Measurements from ENCODE around the gene ZNF511. TPM values are rescaled to one million over a fixed set of nuclear protein-coding genes. Genes with fewer than 3 reads are reported as not detected.
A peak's percentile ranks its signal among the peaks of the same experiment; 100 is the strongest.

ZNF511 gene
- total and polyA plus RNA-seq, 4 donors: 18.2 to 39.6 (median 32.0) TPM

DNA sequence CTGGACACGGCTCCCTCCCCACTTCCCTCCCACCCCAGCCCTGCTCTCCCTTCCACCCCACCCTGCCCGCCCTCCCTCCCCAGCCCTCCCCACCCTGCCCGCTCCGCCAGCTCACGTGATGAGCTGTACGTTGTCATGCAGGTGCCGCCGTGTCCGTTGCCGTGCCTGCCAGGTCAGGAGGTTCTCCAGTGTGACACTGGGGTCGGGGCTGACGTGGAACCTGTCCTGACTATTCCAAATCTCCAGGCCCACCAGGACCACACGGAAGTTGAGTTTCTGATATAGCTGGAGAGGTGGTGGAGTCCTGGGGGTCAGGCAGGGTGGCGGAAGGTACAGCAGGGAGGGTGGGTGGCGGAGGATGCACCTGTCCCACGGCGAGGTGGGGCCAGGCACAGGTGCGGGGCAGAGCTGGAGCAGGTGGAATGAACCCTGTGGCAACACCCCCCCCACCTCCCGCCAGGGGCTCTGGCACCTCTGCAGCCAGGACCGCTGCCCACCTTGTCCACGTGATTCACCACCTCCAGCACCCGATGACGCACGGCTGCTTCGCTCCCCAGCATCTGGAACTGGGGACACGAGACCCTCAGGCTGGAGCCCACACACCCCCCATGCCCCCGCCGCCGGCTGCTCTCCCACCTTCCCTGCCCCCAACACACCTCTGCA is 36.3 kb upstream of the ZNF511 start:
- Histone ChIP-seq H3K36me3 (ENCODE audit: control insufficient read depth in 1 of 2, insufficient read depth in 2 of 2, low read length in 1 of 2) (no peaks in the 10 kb centered on the region), H3K27me3 (ENCODE audit: control insufficient read depth in 1 of 2, insufficient read depth in 2 of 2, low read length in 1 of 2) (no peaks in the 10 kb centered on the region), H3K9me3 (ENCODE audit: control insufficient read depth, low read length) (no peaks in the 10 kb centered on the region), H3K27ac (ENCODE audit: low read depth in 1 of 2, low read length in 2 of 2) (no peak overlapping the region), H3K4me1 (ENCODE audit: control insufficient read depth in 1 of 2, insufficient read depth in 2 of 2, low read length in 2 of 2) (no peaks in the 10 kb centered on the region), H3K4me3 (ENCODE audit: low read length in 2 of 2) (no peak overlapping the region)
- 89 to 91% methylated on average over 28 to 29 of the region's 29 CpGs for WGBS, 2 donors
- DNase-seq (no peak), ATAC-seq (ENCODE audit: low FRiP score) (no peak)
- intact Hi-C loops (cut with DNase I): no loop called here

- H3K27me3 ChIP-seq (ENCODE audit: control insufficient read depth in 1 of 2, insufficient read depth in 2 of 2, low read length in 1 of 2): no peaks in the 10 kb centered on the region
- H3K4me3 ChIP-seq (ENCODE audit: low read length in 2 of 2): no peak overlapping the region
- WGBS, 2 donors: 89 to 91% methylated on average over 25 of the region's 25 CpGs
- no peaks in the 10 kb centered on the region for H3K9me3 ChIP-seq (ENCODE audit: control insufficient read depth, low read length)
- DNase-seq (no peak), ATAC-seq (ENCODE audit: low FRiP score) (no peak)
- no peak overlapping the region for H3K27ac ChIP-seq (ENCODE audit: low read depth in 1 of 2, low read length in 2 of 2)
- no peaks in the 10 kb centered on the region for H3K4me1 ChIP-seq (ENCODE audit: control insufficient read depth in 1 of 2, insufficient read depth in 2 of 2, low read length in 2 of 2)
- no peaks in the 10 kb centered on the region for H3K36me3 ChIP-seq (ENCODE audit: control insufficient read depth in 1 of 2, insufficient read depth in 2 of 2, low read length in 1 of 2)
- intact Hi-C loops (cut with DNase I): no loop called here
These were observed 35.7 kb upstream of the ZNF511 start for GRCh38 chr10:133272964-133273420.

GRCh38 chr10:133273534-133274143 is 35.1 kb upstream of the ZNF511 start:
- DNase-seq (no peak), ATAC-seq (ENCODE audit: low FRiP score) (no peak)
- no peaks in the 10 kb centered on the region for H3K4me1 ChIP-seq (ENCODE audit: control insufficient read depth in 1 of 2, insufficient read depth in 2 of 2, low read length in 2 of 2)
- intact Hi-C loops (cut with DNase I): no loop called here
- no peak overlapping the region for H3K4me3 ChIP-seq (ENCODE audit: low read length in 2 of 2)
- H3K36me3 ChIP-seq (ENCODE audit: control insufficient read depth in 1 of 2, insufficient read depth in 2 of 2, low read length in 1 of 2): no peaks in the 10 kb centered on the region
- no peaks in the 10 kb centered on the region for H3K9me3 ChIP-seq (ENCODE audit: control insufficient read depth, low read length)
- 89% methylated on average over 28 of the region's 28 CpGs for WGBS, 2 donors
- no peaks in the 10 kb centered on the region for H3K27me3 ChIP-seq (ENCODE audit: control insufficient read depth in 1 of 2, insufficient read depth in 2 of 2, low read length in 1 of 2)
- H3K27ac ChIP-seq (ENCODE audit: low read depth in 1 of 2, low read length in 2 of 2): no peak overlapping the region

- no peak for ATAC-seq (ENCODE audit: low FRiP score)
- Histone ChIP-seq H3K4me1 (ENCODE audit: control insufficient read depth in 1 of 2, insufficient read depth in 2 of 2, low read length in 2 of 2) (no peaks in the 10 kb centered on the region), H3K36me3 (ENCODE audit: control insufficient read depth in 1 of 2, insufficient read depth in 2 of 2, low read length in 1 of 2) (peaks cover 0 to 3% of the 10 kb centered on the region in 2 donors), H3K9me3 (ENCODE audit: control insufficient read depth, low read length) (no peaks in the 10 kb centered on the region), H3K4me3 (ENCODE audit: low read length in 2 of 2) (no peak overlapping the region), H3K27ac (ENCODE audit: low read depth in 1 of 2, low read length in 2 of 2) (no peak overlapping the region), H3K27me3 (ENCODE audit: control insufficient read depth in 1 of 2, insufficient read depth in 2 of 2, low read length in 1 of 2) (no peaks in the 10 kb centered on the region)
- DNase-seq: no peak
- 53 to 54% methylated on average over 26 of the region's 26 CpGs for WGBS, 2 donors
- intact Hi-C loops (cut with DNase I): no loop called here
These were observed 33.7 kb upstream of the ZNF511 start for GRCh38 chr10:133274751-133275683.

GRCh38 chr10:133275684-133276092 is 33.0 kb upstream of the ZNF511 start:
- Histone ChIP-seq H3K9me3 (ENCODE audit: control insufficient read depth, low read length) (no peaks in the 10 kb centered on the region), H3K36me3 (ENCODE audit: control insufficient read depth in 1 of 2, insufficient read depth in 2 of 2, low read length in 1 of 2) (peaks cover 0 to 3% of the 10 kb centered on the region in 2 donors), H3K27me3 (ENCODE audit: control insufficient read depth in 1 of 2, insufficient read depth in 2 of 2, low read length in 1 of 2) (no peaks in the 10 kb centered on the region), H3K27ac (ENCODE audit: low read depth in 1 of 2, low read length in 2 of 2) (no peak overlapping the region), H3K4me1 (ENCODE audit: control insufficient read depth in 1 of 2, insufficient read depth in 2 of 2, low read length in 2 of 2) (no peaks in the 10 kb centered on the region), H3K4me3 (ENCODE audit: low read length in 2 of 2) (no peak overlapping the region)
- intact Hi-C loops (cut with DNase I): no loop called here
- no peak for DNase-seq
- WGBS, 2 donors: 41 to 45% methylated on average over 12 of the region's 12 CpGs
- ATAC-seq (ENCODE audit: low FRiP score): no peak

GRCh38 chr10:133276100-133276434 is 32.6 kb upstream of the ZNF511 start:
- no peak overlapping the region for H3K4me3 ChIP-seq (ENCODE audit: low read length in 2 of 2)
- H3K36me3 ChIP-seq (ENCODE audit: control insufficient read depth in 1 of 2, insufficient read depth in 2 of 2, low read length in 1 of 2): peaks cover 0 to 3% of the 10 kb centered on the region in 2 donors
- DNase-seq: no peak

GRCh38 chr10:133276435-133277201 is 32.1 kb upstream of the ZNF511 start, which contains the start of gene ADAM8:
TSS of gene ADAM8 (minus strand) at chr10:133276868. CDS start at chr10:133276817, 51 bp downstream.
- H3K27ac ChIP-seq (ENCODE audit: low read depth in 1 of 2, low read length in 2 of 2): no peak within 1 kb of the TSS
- no peaks in the 10 kb centered on the region for H3K4me1 ChIP-seq (ENCODE audit: control insufficient read depth in 1 of 2, insufficient read depth in 2 of 2, low read length in 2 of 2)
- intact Hi-C loops (cut with DNase I): no loop called here
- no peaks in the 10 kb centered on the region for H3K27me3 ChIP-seq (ENCODE audit: control insufficient read depth in 1 of 2, insufficient read depth in 2 of 2, low read length in 1 of 2)
- 6% methylated on average over 47 to 63 of the region's 63 CpGs for WGBS, 2 donors
- H3K9me3 ChIP-seq (ENCODE audit: control insufficient read depth, low read length): no peaks in the 10 kb centered on the region
- DNase-seq (peak in 1 of 2 donors; percentile 59), ATAC-seq (ENCODE audit: low FRiP score) (no peak)
- peaks cover 0 to 3% of the 10 kb centered on the region in 2 donors for H3K36me3 ChIP-seq (ENCODE audit: control insufficient read depth in 1 of 2, insufficient read depth in 2 of 2, low read length in 1 of 2)
- H3K4me3 ChIP-seq (ENCODE audit: low read length in 2 of 2): no peak within 1 kb of the TSS

More at GRCh38 chr10:133276100-133276434, 32.6 kb upstream of the ZNF511 start:
- Histone ChIP-seq H3K9me3 (ENCODE audit: control insufficient read depth, low read length) (no peaks in the 10 kb centered on the region), H3K27me3 (ENCODE audit: control insufficient read depth in 1 of 2, insufficient read depth in 2 of 2, low read length in 1 of 2) (no peaks in the 10 kb centered on the region), H3K27ac (ENCODE audit: low read depth in 1 of 2, low read length in 2 of 2) (no peak overlapping the region), H3K4me1 (ENCODE audit: control insufficient read depth in 1 of 2, insufficient read depth in 2 of 2, low read length in 2 of 2) (no peaks in the 10 kb centered on the region)
- intact Hi-C loops (cut with DNase I): no loop called here
- no peak for ATAC-seq (ENCODE audit: low FRiP score)
- WGBS, 2 donors: 36 to 45% methylated on average over 6 of the region's 6 CpGs
